Loucy (cell line): Measurements from ENCODE around the gene CNOT2.

ENCODE experiments used
- H2AFZ ChIP-seq: fragments of 200-600 bp; sonication (generic); 2 replicates; pipeline ENCODE4 v1.6.0; 2016; ENCODE audit warnings: antibody characterized with exemption, mild to moderate bottlenecking, low read length, moderate library complexity
- H3F3A ChIP-seq: fragments of 200-600 bp; 2 replicates; pipeline ENCODE4 v1.6.0; 2016; ENCODE audit warnings: antibody characterized with exemption, low read depth, mild to moderate bottlenecking
- H3K27me3 ChIP-seq: fragments of 200-600 bp; sonication (generic); 2 replicates; pipeline ENCODE4 v1.6.1; 2014; ENCODE audit warnings: low read length, mild to moderate bottlenecking; ENCODE audit not compliant: insufficient read depth, poor library complexity, severe bottlenecking
- H3K36me3 ChIP-seq: fragments of 200-600 bp; sonication (generic); 2 replicates; pipeline ENCODE4 v1.6.1; 2016; ENCODE audit warnings: low read length; ENCODE audit not compliant: insufficient read depth
- H3K4me1 ChIP-seq: fragments of 200-600 bp; sonication (generic); 2 replicates; pipeline ENCODE4 v1.5.1; 2014; ENCODE audit warnings: low read length, mild to moderate bottlenecking; ENCODE audit not compliant: insufficient read depth, poor library complexity, severe bottlenecking
- H3K4me2 ChIP-seq: fragments of 200-600 bp; sonication (generic); 2 replicates; pipeline ENCODE4 v1.6.0; 2014; ENCODE audit warnings: antibody characterized with exemption, low read length, low read depth, mild to moderate bottlenecking; ENCODE audit not compliant: poor library complexity, severe bottlenecking
- H3K4me3 ChIP-seq: fragments of 200-600 bp; sonication (generic); 2 replicates; pipeline ENCODE4 v1.5.1; 2014; ENCODE audit warnings: low read length, mild to moderate bottlenecking, mixed read lengths; ENCODE audit not compliant: poor library complexity, severe bottlenecking
- H3K79me2 ChIP-seq: fragments of 200-600 bp; sonication (generic); 2 replicates; pipeline ENCODE4 v1.6.1; 2014; ENCODE audit warnings: low read length; ENCODE audit not compliant: insufficient read depth
- H3K9ac ChIP-seq: fragments of 200-600 bp; sonication (generic); 2 replicates; pipeline ENCODE4 v1.6.0; 2014; ENCODE audit warnings: mild to moderate bottlenecking, low read depth, low read length, moderate library complexity; ENCODE audit not compliant: poor library complexity, severe bottlenecking
- H3K9me2 ChIP-seq: fragments of 200-600 bp; sonication (generic); replicated peaks from 2 replicates; pipeline ENCODE4 v1.6.1; 2016; ENCODE audit warnings: low read depth, low read length, mixed read lengths
- H3K9me3 ChIP-seq: fragments of 200-600 bp; sonication (generic); 2 replicates; pipeline ENCODE4 v1.6.1; 2014; ENCODE audit warnings: mild to moderate bottlenecking, antibody characterized with exemption, low read length, low read depth; ENCODE audit not compliant: insufficient read depth
- H4K20me1 ChIP-seq: fragments of 200-600 bp; sonication (generic); 2 replicates; pipeline ENCODE4 v1.6.0; 2014; ENCODE audit warnings: antibody characterized with exemption, low read length, mild to moderate bottlenecking; ENCODE audit not compliant: insufficient read depth, poor library complexity, severe bottlenecking
- CTCF ChIP-seq: fragments of 200-600 bp; sonication (generic); conservative IDR thresholded peaks from 2 replicates; pipeline ENCODE4 v1.5.1; 2014; ENCODE audit warnings: mild to moderate bottlenecking, antibody characterized with exemption, low read length
- EZH2phosphoT487 ChIP-seq: fragments of 200-600 bp; IDR thresholded peaks from 2 replicates; pipeline ENCODE4 v1.6.1; 2018; ENCODE audit warnings: antibody characterized with exemption, mild to moderate bottlenecking, moderate library complexity, borderline replicate concordance

CNOT2 gene

GRCh38 chr12:70197345-70197744, 45.9 kb upstream of the CNOT2 start:
- TF ChIP-seq CTCF (no peak), EZH2phosphoT487 (no peak)
- no peaks in the 10 kb centered on the region for H3K36me3 ChIP-seq
- no peak overlapping the region for H3K4me3 ChIP-seq
- no peaks in the 10 kb centered on the region for H3K4me1 ChIP-seq
- no peaks in the 10 kb centered on the region for H3K27me3 ChIP-seq
- H3K9ac ChIP-seq, result no peak overlapping the region
- no peak overlapping the region for H3K4me2 ChIP-seq
- no peaks in the 10 kb centered on the region for H3K9me2 ChIP-seq
- no peaks in the 10 kb centered on the region for H4K20me1 ChIP-seq
- no peaks in the 10 kb centered on the region for H3K9me3 ChIP-seq
- H2AFZ ChIP-seq, result no peak overlapping the region
- H3F3A ChIP-seq, result no peaks in the 10 kb centered on the region
- no peaks in the 10 kb centered on the region for H3K79me2 ChIP-seq

DNA sequence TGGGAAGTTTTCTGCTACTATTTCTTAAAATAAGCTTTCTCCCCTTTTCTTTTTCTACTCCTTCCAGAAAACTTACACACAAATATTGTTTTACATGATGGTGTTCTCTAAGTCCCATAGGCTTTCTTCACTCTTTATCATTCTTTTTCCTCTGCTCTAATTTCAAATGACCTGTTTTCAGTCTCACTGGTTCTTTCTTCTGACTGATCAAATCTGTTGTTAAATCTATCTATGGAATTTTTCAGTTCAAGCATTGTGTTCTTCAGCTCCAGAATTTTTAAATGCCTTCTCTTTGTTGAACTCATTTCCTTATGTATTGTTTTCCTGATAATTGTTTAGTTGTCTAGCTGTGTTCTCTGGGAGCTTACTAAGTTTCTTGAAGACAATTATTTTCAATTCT, 29.5 kb upstream of the CNOT2 start:
- no peaks in the 10 kb centered on the region for H3K9me2 ChIP-seq

GRCh38 chr12:70214972-70215617, 28.1 kb upstream of the CNOT2 start:
- Histone ChIP-seq H3K4me2 (no peak overlapping the region), H3K4me1 (no peaks in the 10 kb centered on the region), H3F3A (no peaks in the 10 kb centered on the region), H3K4me3 (no peak overlapping the region), H3K9ac (no peak overlapping the region), H3K27me3 (no peaks in the 10 kb centered on the region), H3K9me2 (no peaks in the 10 kb centered on the region), H3K9me3 (peaks cover 12% of the 10 kb centered on the region), H4K20me1 (no peaks in the 10 kb centered on the region), H3K79me2 (no peaks in the 10 kb centered on the region), H2AFZ (no peak overlapping the region), H3K36me3 (no peaks in the 10 kb centered on the region)
- TF ChIP-seq EZH2phosphoT487, result no peak
- no peak for TF ChIP-seq CTCF

More for the DNA sequence above, 29.5 kb upstream of the CNOT2 start:
- TF ChIP-seq CTCF (no peak), EZH2phosphoT487 (no peak)
- Histone ChIP-seq H3K4me3 (no peak overlapping the region), H3K36me3 (no peaks in the 10 kb centered on the region), H2AFZ (no peak overlapping the region), H3K4me2 (no peak overlapping the region), H4K20me1 (no peaks in the 10 kb centered on the region), H3K4me1 (no peaks in the 10 kb centered on the region), H3K27me3 (no peaks in the 10 kb centered on the region), H3K9ac (no peak overlapping the region), H3K79me2 (no peaks in the 10 kb centered on the region), H3K9me3 (peaks cover 24% of the 10 kb centered on the region), H3F3A (no peaks in the 10 kb centered on the region)
